HEK293 (cell line): ENCODE measurements around the gene FAM89A.

Experiments
- GLI4 ChIP-seq: fragments of 450-650 bp; formaldehyde crosslinking; IDR thresholded peaks from 2 replicates; pipeline ENCODE4 v1.5.1; 2016; ENCODE audit warnings: missing biosample characterization, missing genetic modification characterization
- GLIS1 ChIP-seq: fragments of 450-650 bp; formaldehyde crosslinking; IDR thresholded peaks from 2 replicates; pipeline ENCODE4 v1.5.1; 2016; ENCODE audit warnings: missing biosample characterization, missing genetic modification characterization
- KLF1 ChIP-seq: fragments of 450-650 bp; formaldehyde crosslinking; IDR thresholded peaks from 2 replicates; pipeline ENCODE4 v1.5.1; 2016; ENCODE audit warnings: missing biosample characterization, missing genetic modification characterization
- KLF7 ChIP-seq: fragments of 450-650 bp; formaldehyde crosslinking; IDR thresholded peaks from 2 replicates; pipeline ENCODE4 v1.5.1; 2016; ENCODE audit warnings: missing biosample characterization, missing genetic modification characterization, borderline replicate concordance
- MYNN ChIP-seq: fragments of 450-650 bp; formaldehyde crosslinking; IDR thresholded peaks from 2 replicates; pipeline ENCODE4 v1.5.1; 2016; ENCODE audit warnings: missing biosample characterization, missing genetic modification characterization, borderline replicate concordance
- ZBTB17 ChIP-seq: fragments of 450-650 bp; formaldehyde crosslinking; IDR thresholded peaks from 2 replicates; pipeline ENCODE4 v1.5.1; 2016; ENCODE audit warnings: missing biosample characterization, missing genetic modification characterization
- ZNF114 ChIP-seq: fragments of 450-650 bp; formaldehyde crosslinking; IDR thresholded peaks from 2 replicates; pipeline ENCODE4 v1.5.0; 2017; ENCODE audit warnings: missing biosample characterization, missing genetic modification characterization
- ZNF266 ChIP-seq: fragments of 450-650 bp; formaldehyde crosslinking; IDR thresholded peaks from 2 replicates; pipeline ENCODE4 v1.5.1; 2016; ENCODE audit warnings: missing biosample characterization, missing genetic modification characterization, low read depth
- ZNF324 ChIP-seq: fragments of 450-650 bp; formaldehyde crosslinking; IDR thresholded peaks from 2 replicates; pipeline ENCODE4 v1.5.1; 2016; ENCODE audit warnings: missing biosample characterization, missing genetic modification characterization
- ZNF335 ChIP-seq: fragments of 450-650 bp; formaldehyde crosslinking; conservative IDR thresholded peaks from 2 replicates; pipeline ENCODE4 v1.5.1; 2016; ENCODE audit warnings: missing biosample characterization, missing genetic modification characterization
- ZNF426 ChIP-seq: fragments of 450-650 bp; formaldehyde crosslinking; IDR thresholded peaks from 2 replicates; pipeline ENCODE4 v1.5.1; 2017; ENCODE audit warnings: missing biosample characterization, missing genetic modification characterization, mild to moderate bottlenecking, inconsistent platforms, moderate library complexity
- ZNF510 ChIP-seq: fragments of 450-650 bp; formaldehyde crosslinking; IDR thresholded peaks from 2 replicates; pipeline ENCODE4 v1.5.1; 2018; ENCODE audit warnings: mild to moderate bottlenecking, missing genetic modification characterization, missing biosample characterization; ENCODE audit not compliant: insufficient replicate concordance
- ZNF610 ChIP-seq: fragments of 450-650 bp; formaldehyde crosslinking; IDR thresholded peaks from 2 replicates; pipeline ENCODE4 v1.5.1; 2016; ENCODE audit warnings: missing biosample characterization, missing genetic modification characterization, borderline replicate concordance
- ZNF624 ChIP-seq: fragments of 450-650 bp; formaldehyde crosslinking; IDR thresholded peaks from 2 replicates; pipeline ENCODE4 v1.5.1; 2017; ENCODE audit warnings: missing biosample characterization, missing genetic modification characterization
- TF ChIP-seq, protein P1 (sequence below): fragments of 450-650 bp; formaldehyde crosslinking; IDR thresholded peaks from 2 replicates; pipeline ENCODE4 v1.5.1; 2016; ENCODE audit warnings: missing biosample characterization, missing genetic modification characterization
- TF ChIP-seq, protein P2 (sequence below): fragments of 450-650 bp; formaldehyde crosslinking; IDR thresholded peaks from 2 replicates; pipeline ENCODE4 v1.5.1; 2016; ENCODE audit warnings: missing biosample characterization, missing genetic modification characterization
- TF ChIP-seq, protein P3 (sequence below): fragments of 450-650 bp; formaldehyde crosslinking; IDR thresholded peaks from 2 replicates; pipeline ENCODE4 v1.5.1; 2016; ENCODE audit warnings: missing biosample characterization, missing genetic modification characterization, borderline replicate concordance
- TF ChIP-seq, protein P4 (sequence below): fragments of 450-650 bp; formaldehyde crosslinking; IDR thresholded peaks from 2 replicates; pipeline ENCODE4 v1.5.1; 2017; ENCODE audit warnings: missing biosample characterization, missing genetic modification characterization

Gene FAM89A

DNA sequence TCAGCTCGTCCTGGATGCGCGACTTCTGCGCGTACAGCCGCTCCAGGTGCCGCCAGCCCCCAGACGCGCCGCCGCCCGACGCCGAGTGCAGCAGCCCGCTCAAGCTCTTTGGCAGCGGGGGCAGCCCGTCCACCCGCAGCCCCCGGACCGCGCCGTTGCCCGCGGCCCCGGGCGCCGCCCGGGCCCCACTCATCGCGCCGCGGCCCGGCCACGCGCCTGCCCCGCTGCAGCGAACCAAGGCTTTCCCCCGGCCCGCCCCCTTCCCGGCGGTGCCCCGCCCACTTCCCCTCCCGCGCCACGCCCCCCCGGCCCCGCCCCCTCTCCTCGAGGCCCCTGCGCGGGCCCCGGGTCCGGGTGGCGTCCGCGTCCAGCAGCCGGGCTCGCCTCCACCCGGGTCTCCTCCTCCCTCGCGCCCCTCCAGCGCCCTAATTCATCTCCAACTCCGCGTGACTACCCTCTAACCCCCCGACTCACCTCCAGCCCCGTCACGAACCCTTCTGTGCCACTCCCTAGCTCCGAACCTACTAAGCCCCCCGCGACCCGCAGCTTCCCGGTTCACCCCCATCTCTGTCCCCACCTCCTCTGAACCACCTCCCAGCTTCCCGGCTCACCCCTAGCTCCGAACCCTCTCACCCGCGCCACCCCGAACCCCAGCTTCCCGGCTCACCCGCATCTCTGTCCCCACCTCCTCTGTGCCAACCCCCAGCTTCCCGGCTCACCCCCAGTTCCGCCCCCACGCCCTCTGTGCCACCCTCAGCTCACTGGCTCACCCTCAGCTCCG lies at the start of gene FAM89A (continued):
- TF ChIP-seq, protein P1, sequence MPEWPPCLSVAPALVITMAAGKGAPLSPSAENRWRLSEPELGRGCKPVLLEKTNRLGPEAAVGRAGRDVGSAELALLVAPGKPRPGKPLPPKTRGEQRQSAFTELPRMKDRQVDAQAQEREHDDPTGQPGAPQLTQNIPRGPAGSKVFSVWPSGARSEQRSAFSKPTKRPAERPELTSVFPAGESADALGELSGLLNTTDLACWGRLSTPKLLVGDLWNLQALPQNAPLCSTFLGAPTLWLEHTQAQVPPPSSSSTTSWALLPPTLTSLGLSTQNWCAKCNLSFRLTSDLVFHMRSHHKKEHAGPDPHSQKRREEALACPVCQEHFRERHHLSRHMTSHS, result no peak
- TF ChIP-seq KLF1, result peak; percentile 57
- TF ChIP-seq, protein P2, sequence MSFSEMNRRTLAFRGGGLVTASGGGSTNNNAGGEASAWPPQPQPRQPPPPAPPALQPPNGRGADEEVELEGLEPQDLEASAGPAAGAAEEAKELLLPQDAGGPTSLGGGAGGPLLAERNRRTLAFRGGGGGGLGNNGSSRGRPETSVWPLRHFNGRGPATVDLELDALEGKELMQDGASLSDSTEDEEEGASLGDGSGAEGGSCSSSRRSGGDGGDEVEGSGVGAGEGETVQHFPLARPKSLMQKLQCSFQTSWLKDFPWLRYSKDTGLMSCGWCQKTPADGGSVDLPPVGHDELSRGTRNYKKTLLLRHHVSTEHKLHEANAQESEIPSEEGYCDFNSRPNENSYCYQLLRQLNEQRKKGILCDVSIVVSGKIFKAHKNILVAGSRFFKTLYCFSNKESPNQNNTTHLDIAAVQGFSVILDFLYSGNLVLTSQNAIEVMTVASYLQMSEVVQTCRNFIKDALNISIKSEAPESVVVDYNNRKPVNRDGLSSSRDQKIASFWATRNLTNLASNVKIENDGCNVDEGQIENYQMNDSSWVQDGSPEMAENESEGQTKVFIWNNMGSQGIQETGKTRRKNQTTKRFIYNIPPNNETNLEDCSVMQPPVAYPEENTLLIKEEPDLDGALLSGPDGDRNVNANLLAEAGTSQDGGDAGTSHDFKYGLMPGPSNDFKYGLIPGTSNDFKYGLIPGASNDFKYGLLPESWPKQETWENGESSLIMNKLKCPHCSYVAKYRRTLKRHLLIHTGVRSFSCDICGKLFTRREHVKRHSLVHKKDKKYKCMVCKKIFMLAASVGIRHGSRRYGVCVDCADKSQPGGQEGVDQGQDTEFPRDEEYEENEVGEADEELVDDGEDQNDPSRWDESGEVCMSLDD (tag by site-specific recombination), result peak; percentile 94
- peak; percentile 16; the same call in 1 of the 2 replicates for TF ChIP-seq GLIS1 (tag by site-specific recombination)
- TF ChIP-seq, protein P3, sequence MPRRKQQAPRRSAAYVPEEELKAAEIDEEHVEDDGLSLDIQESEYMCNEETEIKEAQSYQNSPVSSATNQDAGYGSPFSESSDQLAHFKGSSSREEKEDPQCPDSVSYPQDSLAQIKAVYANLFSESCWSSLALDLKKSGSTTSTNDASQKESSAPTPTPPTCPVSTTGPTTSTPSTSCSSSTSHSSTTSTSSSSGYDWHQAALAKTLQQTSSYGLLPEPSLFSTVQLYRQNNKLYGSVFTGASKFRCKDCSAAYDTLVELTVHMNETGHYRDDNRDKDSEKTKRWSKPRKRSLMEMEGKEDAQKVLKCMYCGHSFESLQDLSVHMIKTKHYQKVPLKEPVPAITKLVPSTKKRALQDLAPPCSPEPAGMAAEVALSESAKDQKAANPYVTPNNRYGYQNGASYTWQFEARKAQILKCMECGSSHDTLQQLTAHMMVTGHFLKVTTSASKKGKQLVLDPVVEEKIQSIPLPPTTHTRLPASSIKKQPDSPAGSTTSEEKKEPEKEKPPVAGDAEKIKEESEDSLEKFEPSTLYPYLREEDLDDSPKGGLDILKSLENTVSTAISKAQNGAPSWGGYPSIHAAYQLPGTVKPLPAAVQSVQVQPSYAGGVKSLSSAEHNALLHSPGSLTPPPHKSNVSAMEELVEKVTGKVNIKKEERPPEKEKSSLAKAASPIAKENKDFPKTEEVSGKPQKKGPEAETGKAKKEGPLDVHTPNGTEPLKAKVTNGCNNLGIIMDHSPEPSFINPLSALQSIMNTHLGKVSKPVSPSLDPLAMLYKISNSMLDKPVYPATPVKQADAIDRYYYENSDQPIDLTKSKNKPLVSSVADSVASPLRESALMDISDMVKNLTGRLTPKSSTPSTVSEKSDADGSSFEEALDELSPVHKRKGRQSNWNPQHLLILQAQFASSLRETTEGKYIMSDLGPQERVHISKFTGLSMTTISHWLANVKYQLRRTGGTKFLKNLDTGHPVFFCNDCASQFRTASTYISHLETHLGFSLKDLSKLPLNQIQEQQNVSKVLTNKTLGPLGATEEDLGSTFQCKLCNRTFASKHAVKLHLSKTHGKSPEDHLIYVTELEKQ (tag by site-specific recombination), result peak; percentile 18; the same call in 1 of the 2 replicates
- TF ChIP-seq ZNF624, result 0 out of 2 replicates have a peak, but pooled peaks have one; percentile 12
- TF ChIP-seq ZNF510, result no peak
- peak; percentile 51 for TF ChIP-seq ZNF610 (tag by site-specific recombination)
- no peak for TF ChIP-seq ZNF114 (tag by site-specific recombination)
- peak; percentile 77 for TF ChIP-seq GLI4
- TF ChIP-seq, protein P4, sequence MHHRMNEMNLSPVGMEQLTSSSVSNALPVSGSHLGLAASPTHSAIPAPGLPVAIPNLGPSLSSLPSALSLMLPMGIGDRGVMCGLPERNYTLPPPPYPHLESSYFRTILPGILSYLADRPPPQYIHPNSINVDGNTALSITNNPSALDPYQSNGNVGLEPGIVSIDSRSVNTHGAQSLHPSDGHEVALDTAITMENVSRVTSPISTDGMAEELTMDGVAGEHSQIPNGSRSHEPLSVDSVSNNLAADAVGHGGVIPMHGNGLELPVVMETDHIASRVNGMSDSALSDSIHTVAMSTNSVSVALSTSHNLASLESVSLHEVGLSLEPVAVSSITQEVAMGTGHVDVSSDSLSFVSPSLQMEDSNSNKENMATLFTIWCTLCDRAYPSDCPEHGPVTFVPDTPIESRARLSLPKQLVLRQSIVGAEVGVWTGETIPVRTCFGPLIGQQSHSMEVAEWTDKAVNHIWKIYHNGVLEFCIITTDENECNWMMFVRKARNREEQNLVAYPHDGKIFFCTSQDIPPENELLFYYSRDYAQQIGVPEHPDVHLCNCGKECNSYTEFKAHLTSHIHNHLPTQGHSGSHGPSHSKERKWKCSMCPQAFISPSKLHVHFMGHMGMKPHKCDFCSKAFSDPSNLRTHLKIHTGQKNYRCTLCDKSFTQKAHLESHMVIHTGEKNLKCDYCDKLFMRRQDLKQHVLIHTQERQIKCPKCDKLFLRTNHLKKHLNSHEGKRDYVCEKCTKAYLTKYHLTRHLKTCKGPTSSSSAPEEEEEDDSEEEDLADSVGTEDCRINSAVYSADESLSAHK (tag by site-specific recombination), result no peak
- TF ChIP-seq ZNF335 (tag by site-specific recombination), result peak; percentile 95
- 0 out of 2 replicates have a peak, but pooled peaks have one; percentile 58 for TF ChIP-seq ZNF324 (tag by site-specific recombination)
- TF ChIP-seq MYNN (tag by site-specific recombination), result no peak
- TF ChIP-seq ZBTB17 (tag by site-specific recombination), result no peak
- TF ChIP-seq ZNF426 (tag by site-specific recombination), result no peak
- peak; percentile 79; the same call in 1 of the 2 replicates for TF ChIP-seq KLF7 (tag by site-specific recombination)
- TF ChIP-seq ZNF266 (tag by site-specific recombination), result peak; percentile 57; the same call in 1 of the 2 replicates
